Neural progenitor cell (in vitro differentiated cells): ENCODE data around the gene TWIST2.

Experiments used
- EZH2 ChIP-seq: fragments of 200-600 bp; sonication (generic); IDR thresholded peaks from 2 replicates; pipeline ENCODE4 v1.6.1; 2017; ENCODE audit warnings: antibody characterized with exemption, mild to moderate bottlenecking, moderate library complexity
- EZH2phosphoT487 ChIP-seq: fragments of 200-600 bp; sonication (generic); IDR thresholded peaks from 2 replicates; pipeline ENCODE4 v1.6.1; 2017; ENCODE audit warnings: antibody characterized with exemption
- TF ChIP-seq, protein P1 (sequence below): fragments of 200-600 bp; sonication (generic); IDR thresholded peaks from 2 replicates; pipeline ENCODE4 v1.5.1; 2017; ENCODE audit warnings: antibody characterized with exemption, mild to moderate bottlenecking

GRCh38 chr2:238924796-238925195 lies 76.9 kb downstream of the TWIST2 start:
- TF ChIP-seq, protein P1, sequence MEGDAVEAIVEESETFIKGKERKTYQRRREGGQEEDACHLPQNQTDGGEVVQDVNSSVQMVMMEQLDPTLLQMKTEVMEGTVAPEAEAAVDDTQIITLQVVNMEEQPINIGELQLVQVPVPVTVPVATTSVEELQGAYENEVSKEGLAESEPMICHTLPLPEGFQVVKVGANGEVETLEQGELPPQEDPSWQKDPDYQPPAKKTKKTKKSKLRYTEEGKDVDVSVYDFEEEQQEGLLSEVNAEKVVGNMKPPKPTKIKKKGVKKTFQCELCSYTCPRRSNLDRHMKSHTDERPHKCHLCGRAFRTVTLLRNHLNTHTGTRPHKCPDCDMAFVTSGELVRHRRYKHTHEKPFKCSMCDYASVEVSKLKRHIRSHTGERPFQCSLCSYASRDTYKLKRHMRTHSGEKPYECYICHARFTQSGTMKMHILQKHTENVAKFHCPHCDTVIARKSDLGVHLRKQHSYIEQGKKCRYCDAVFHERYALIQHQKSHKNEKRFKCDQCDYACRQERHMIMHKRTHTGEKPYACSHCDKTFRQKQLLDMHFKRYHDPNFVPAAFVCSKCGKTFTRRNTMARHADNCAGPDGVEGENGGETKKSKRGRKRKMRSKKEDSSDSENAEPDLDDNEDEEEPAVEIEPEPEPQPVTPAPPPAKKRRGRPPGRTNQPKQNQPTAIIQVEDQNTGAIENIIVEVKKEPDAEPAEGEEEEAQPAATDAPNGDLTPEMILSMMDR: no peak
- TF ChIP-seq EZH2 (no peak), EZH2phosphoT487 (no peak)
